Thoracic aorta (tissue), 2 donors: ENCODE measurements around the gene GATB. TPM values are rescaled to one million over a fixed set of nuclear protein-coding genes. Genes with fewer than 3 reads are reported as not detected.

Source experiments
- ATAC-seq: fragments of 150-250 bp; one replicate; pipeline ENCODE4 v1.8.0; 2017; ENCODE audit warnings: low read depth; ENCODE audit not compliant: insufficient number of reproducible peaks, low FRiP score
- DNase-seq: peaks from one replicate; pipeline ENCODE4 v3.0.0-alpha.2; 2020; ENCODE audit warnings: low spot score
- H3K27ac ChIP-seq, 2 donors: fragments of 200-600 bp; sonication (generic); 1 replicate in 1 of 2; 2 replicates in 1 of 2; pipeline ENCODE4 v1.5.1; 2016; ENCODE audit warnings: mild to moderate bottlenecking in 2 of 2, moderate library complexity in 2 of 2
- H3K27me3 ChIP-seq: fragments of 200-600 bp; sonication (generic); replicated peaks from 2 replicates; pipeline ENCODE4 v1.6.0; 2016; ENCODE audit warnings: mild to moderate bottlenecking; ENCODE audit not compliant: insufficient read depth
- H3K36me3 ChIP-seq: fragments of 200-600 bp; sonication (generic); one replicate; pipeline ENCODE4 v1.5.1; 2016
- H3K4me1 ChIP-seq, 2 donors: fragments of 200-600 bp; sonication (generic); 1 replicate in 1 of 2; 2 replicates in 1 of 2; pipeline versions ENCODE4 v1.5.1 to v1.6.0; 2016; ENCODE audit warnings: low read depth in 2 of 2, mild to moderate bottlenecking in 1 of 2; ENCODE audit not compliant: control insufficient read depth in 1 of 2
- H3K4me3 ChIP-seq: fragments of 200-600 bp; sonication (generic); 2 replicates; pipeline ENCODE4 v1.5.1; 2016; ENCODE audit warnings: mild to moderate bottlenecking
- H3K9me3 ChIP-seq: fragments of 200-600 bp; sonication (generic); 2 replicates; pipeline ENCODE4 v1.5.1; 2016
- CTCF ChIP-seq: fragments of 200-600 bp; sonication (generic); IDR thresholded peaks from one replicate; pipeline ENCODE4 v1.5.1; 2019; ENCODE audit warnings: antibody characterized with exemption
- total RNA-seq, 2 donors: library from RNA; depleted of rRNA; stranded (reverse); fragments of >200 nt; gene quantifications; one replicate each; pipeline versions ENCODE4 v1.1.0 to v1.2.3, GENCODE V29; 2016

The GATB gene
- total RNA-seq, 2 donors from 2014 or later, result 7.7 to 27.2 TPM

GRCh38 chr4:151777471-151777870 lies 16.7 kb upstream of the GATB start:
- no peak for TF ChIP-seq CTCF
- no peak for DNase-seq
- no peak overlapping the region for H3K4me3 ChIP-seq
- no peak overlapping the region for H3K27ac ChIP-seq
- no peaks in the 10 kb centered on the region for H3K4me1 ChIP-seq
- peaks cover 3% of the 10 kb centered on the region for H3K9me3 ChIP-seq
- H3K36me3 ChIP-seq, result no peaks in the 10 kb centered on the region
- H3K27me3 ChIP-seq, result peaks cover 5% of the 10 kb centered on the region
- ATAC-seq, result no peak

- peaks cover 5% of the 10 kb centered on the region for H3K27me3 ChIP-seq
- DNase-seq (no peak), ATAC-seq (no peak)
- no peak overlapping the region for H3K27ac ChIP-seq
- no peaks in the 10 kb centered on the region for H3K36me3 ChIP-seq
- TF ChIP-seq CTCF, result no peak
- H3K4me1 ChIP-seq, result no peaks in the 10 kb centered on the region
- peaks cover 3% of the 10 kb centered on the region for H3K9me3 ChIP-seq
- H3K4me3 ChIP-seq, result no peak overlapping the region
Observed at GRCh38 chr4:151774324-151774723, 13.5 kb upstream of the GATB start.

- Histone ChIP-seq H3K36me3 (no peaks in the 10 kb centered on the region), H3K9me3 (peaks cover 3% of the 10 kb centered on the region), H3K4me3 (no peak overlapping the region), H3K4me1 (no peaks in the 10 kb centered on the region), H3K27me3 (peaks cover 5% of the 10 kb centered on the region), H3K27ac (no peak overlapping the region)
- DNase-seq, result no peak
- no peak for TF ChIP-seq CTCF
- ATAC-seq, result no peak
Observed at GRCh38 chr4:151772274-151772673, 11.5 kb upstream of the GATB start.

GRCh38 chr4:151771664-151772063 lies 10.9 kb upstream of the GATB start:
- H3K27ac ChIP-seq, result no peak overlapping the region
- TF ChIP-seq CTCF, result no peak
- H3K4me1 ChIP-seq, result no peaks in the 10 kb centered on the region
- H3K4me3 ChIP-seq, result no peak overlapping the region
- DNase-seq (no peak), ATAC-seq (no peak)
- H3K9me3 ChIP-seq, result peaks cover 3% of the 10 kb centered on the region
- H3K36me3 ChIP-seq, result no peaks in the 10 kb centered on the region
- H3K27me3 ChIP-seq, result peaks cover 5% of the 10 kb centered on the region

- H3K36me3 ChIP-seq, result no peaks in the 10 kb centered on the region
- H3K27ac ChIP-seq, result no peak overlapping the region
- no peaks in the 10 kb centered on the region for H3K27me3 ChIP-seq
- TF ChIP-seq CTCF, result no peak
- DNase-seq (no peak), ATAC-seq (no peak)
- no peaks in the 10 kb centered on the region for H3K4me1 ChIP-seq
- no peak overlapping the region for H3K4me3 ChIP-seq
- peaks cover 3% of the 10 kb centered on the region for H3K9me3 ChIP-seq
Observed at GRCh38 chr4:151770154-151770553, 9.3 kb upstream of the GATB start.
